ENCODE measurements around the gene FAM83E. TPM values are rescaled to one million over a fixed set of nuclear protein-coding genes. Genes with fewer than 3 reads are reported as not detected.

Gene FAM83E
- total and polyA plus RNA-seq, 2 donors (not counting 1 experiment from before 2014, with no cell fraction given), result 0.15 to 4.1 TPM

- intact Hi-C loops (cut with micrococcal nuclease), result no loop called here
- peaks cover 0 to 10% (median 0%) of the 10 kb centered on the region in 3 donors for H3K9me3 ChIP-seq (ENCODE audit: control extremely low read depth in 1 of 3, control insufficient read depth in 2 of 3, insufficient read depth in 1 of 3, low read length in 2 of 3)
- peaks cover 0 to 40% of the 10 kb centered on the region in 2 experiments for H3K36me3 ChIP-seq (replicated peaks in 1 of 2; ENCODE audit: control extremely low read depth in 1 of 2, control insufficient read depth in 1 of 2, extremely low read depth in 1 of 2, insufficient read depth in 2 of 2, low read length in 1 of 2)
- no peak overlapping the region for H2AFZ ChIP-seq (ENCODE audit: insufficient read depth, low read depth, low read length, poor library complexity, severe bottlenecking)
- no peak overlapping the region for H3K9ac ChIP-seq (ENCODE audit: low read length)
- DNase-seq (no peak), ATAC-seq (ENCODE audit: low read depth) (no peak)
- peaks cover 3% of the 10 kb centered on the region for H3K79me2 ChIP-seq (ENCODE audit: control insufficient read depth, insufficient read depth, low read length)
- Mint-ChIP-seq H3K9me3 (ENCODE audit: insufficient read depth) (no peaks in the 10 kb centered on the region), H3K4me1 (peaks cover 28% of the 10 kb centered on the region), H3K27me3 (no peaks in the 10 kb centered on the region), H3K4me3 (no peak overlapping the region), H3K27ac (peak overlapping the region; percentile 37)
- POLR2A ChIA-PET, result interaction anchor here (0.6 to 1.9 kb wide), 2 partner anchors 8 to 236 kb away, joined by 4 to 6 read pairs; partner anchors contain the start of genes RPL18 and SPHK2
- no peak overlapping the region for H3K4me3 ChIP-seq (ENCODE audit: control extremely low read depth in 1 of 5, extremely low read depth in 1 of 5, insufficient read depth in 1 of 5, low read depth in 2 of 5, low read length in 4 of 5)
- H3K27ac ChIP-seq (ENCODE audit: low read length in 2 of 2), result no peak overlapping the region
- H3K27me3 ChIP-seq (replicated peaks in 1 of 4; ENCODE audit: control extremely low read depth in 1 of 4, control insufficient read depth in 3 of 4, insufficient read depth in 4 of 4, low read length in 3 of 4), result no peaks in the 10 kb centered on the region
- H3K4me1 ChIP-seq (ENCODE audit: control insufficient read depth in 2 of 2, insufficient read depth in 2 of 2, low read length in 2 of 2), result peaks cover 14 to 22% of the 10 kb centered on the region in 2 donors
- H4K20me1 ChIP-seq (ENCODE audit: control insufficient read depth, insufficient read depth, low read length, poor library complexity, severe bottlenecking), result peaks cover 39% of the 10 kb centered on the region
- CTCF ChIA-PET, result no interaction called here
- H3K4me2 ChIP-seq (replicated peaks; ENCODE audit: low read depth, low read length, poor library complexity, severe bottlenecking), result no peak overlapping the region
- 90% methylated on average over 6 of the region's 6 CpGs for WGBS (ENCODE audit: insufficient coverage)
- no peak for TF ChIP-seq CTCF (IDR thresholded peaks at IDR 0.05)
- TF ChIP-seq EZH2 (IDR thresholded peaks at IDR 0.05; ENCODE audit: borderline replicate concordance, insufficient read depth, low read depth, low read length, poor library complexity, severe bottlenecking), result no peak
Measured at GRCh38 chr19:48627201-48627864, 12.5 kb upstream of the FAM83E start.

GRCh38 chr19:48625891-48626327 is 11.0 kb upstream of the FAM83E start:
- TF ChIP-seq CTCF (IDR thresholded peaks at IDR 0.05) (no peak), EZH2 (IDR thresholded peaks at IDR 0.05; ENCODE audit: borderline replicate concordance, insufficient read depth, low read depth, low read length, poor library complexity, severe bottlenecking) (no peak)
- 98% methylated on average over 30 of the region's 30 CpGs for WGBS (ENCODE audit: insufficient coverage)
- Histone ChIP-seq H3K4me3 (ENCODE audit: control extremely low read depth in 1 of 5, extremely low read depth in 1 of 5, insufficient read depth in 1 of 5, low read depth in 2 of 5, low read length in 4 of 5) (no peak overlapping the region), H3K27ac (ENCODE audit: low read length in 2 of 2) (no peak overlapping the region), H2AFZ (ENCODE audit: insufficient read depth, low read depth, low read length, poor library complexity, severe bottlenecking) (no peak overlapping the region), H3K79me2 (ENCODE audit: control insufficient read depth, insufficient read depth, low read length) (peaks cover 1% of the 10 kb centered on the region), H4K20me1 (ENCODE audit: control insufficient read depth, insufficient read depth, low read length, poor library complexity, severe bottlenecking) (peaks cover 31% of the 10 kb centered on the region), H3K4me2 (replicated peaks; ENCODE audit: low read depth, low read length, poor library complexity, severe bottlenecking) (no peak overlapping the region), H3K9ac (ENCODE audit: low read length) (no peak overlapping the region), H3K9me3 (ENCODE audit: control extremely low read depth in 1 of 3, control insufficient read depth in 2 of 3, insufficient read depth in 1 of 3, low read length in 2 of 3) (peaks cover 0 to 10% (median 0%) of the 10 kb centered on the region in 3 donors), H3K4me1 (ENCODE audit: control insufficient read depth in 2 of 2, insufficient read depth in 2 of 2, low read length in 2 of 2) (peaks cover 14 to 23% of the 10 kb centered on the region in 2 donors), H3K27me3 (replicated peaks in 1 of 4; ENCODE audit: control extremely low read depth in 1 of 4, control insufficient read depth in 3 of 4, insufficient read depth in 4 of 4, low read length in 3 of 4) (no peaks in the 10 kb centered on the region), H3K36me3 (replicated peaks in 1 of 2; ENCODE audit: control extremely low read depth in 1 of 2, control insufficient read depth in 1 of 2, extremely low read depth in 1 of 2, insufficient read depth in 2 of 2, low read length in 1 of 2) (peaks cover 0 to 32% of the 10 kb centered on the region in 2 experiments)
- POLR2A ChIA-PET, result interaction anchor here (0.7 kb wide), 1 partner anchor 52 kb away, joined by 5 read pairs; no protein-coding TSS in a partner anchor
- no peak for DNase-seq
- Mint-ChIP-seq H3K27me3 (no peaks in the 10 kb centered on the region), H3K4me1 (peaks cover 28% of the 10 kb centered on the region), H3K9me3 (ENCODE audit: insufficient read depth) (no peaks in the 10 kb centered on the region), H3K27ac (no peak overlapping the region), H3K4me3 (no peak overlapping the region)
- CTCF ChIA-PET, result no interaction called here
- intact Hi-C loops (cut with micrococcal nuclease), result no loop called here
- no peak for ATAC-seq (ENCODE audit: low read depth)

All from B cell (primary cell).